HG03571 (cell line): Measurements from ENCODE around the gene TSPAN18.

Source experiments
- ATAC-seq: cut with Tn5 transposase; IDR thresholded peaks from one replicate; pipeline ENCODE4 v1.9.1; 2021; ENCODE audit not compliant: unreplicated experiment

Gene TSPAN18

DNA sequence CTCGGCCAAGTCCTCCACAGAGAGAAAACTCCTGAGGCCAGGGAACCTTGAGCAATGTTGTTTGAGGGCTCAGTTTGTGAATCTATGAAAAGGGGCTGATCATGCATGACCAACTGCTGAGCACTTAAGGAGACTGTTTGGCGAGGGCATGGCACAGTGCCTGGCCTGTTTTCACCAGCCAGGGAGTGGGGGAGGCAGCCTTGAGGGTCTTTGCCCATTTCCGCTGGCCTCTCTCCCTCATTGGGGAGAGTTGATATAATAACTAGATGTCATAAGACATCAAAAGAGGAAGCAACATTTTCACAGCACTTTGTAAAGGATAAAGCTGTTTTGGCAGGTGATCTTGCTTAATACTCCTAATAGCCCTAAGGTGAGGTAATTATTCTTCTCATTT is 113.3 kb downstream of the TSPAN18 start:
- ATAC-seq = no peak

DNA sequence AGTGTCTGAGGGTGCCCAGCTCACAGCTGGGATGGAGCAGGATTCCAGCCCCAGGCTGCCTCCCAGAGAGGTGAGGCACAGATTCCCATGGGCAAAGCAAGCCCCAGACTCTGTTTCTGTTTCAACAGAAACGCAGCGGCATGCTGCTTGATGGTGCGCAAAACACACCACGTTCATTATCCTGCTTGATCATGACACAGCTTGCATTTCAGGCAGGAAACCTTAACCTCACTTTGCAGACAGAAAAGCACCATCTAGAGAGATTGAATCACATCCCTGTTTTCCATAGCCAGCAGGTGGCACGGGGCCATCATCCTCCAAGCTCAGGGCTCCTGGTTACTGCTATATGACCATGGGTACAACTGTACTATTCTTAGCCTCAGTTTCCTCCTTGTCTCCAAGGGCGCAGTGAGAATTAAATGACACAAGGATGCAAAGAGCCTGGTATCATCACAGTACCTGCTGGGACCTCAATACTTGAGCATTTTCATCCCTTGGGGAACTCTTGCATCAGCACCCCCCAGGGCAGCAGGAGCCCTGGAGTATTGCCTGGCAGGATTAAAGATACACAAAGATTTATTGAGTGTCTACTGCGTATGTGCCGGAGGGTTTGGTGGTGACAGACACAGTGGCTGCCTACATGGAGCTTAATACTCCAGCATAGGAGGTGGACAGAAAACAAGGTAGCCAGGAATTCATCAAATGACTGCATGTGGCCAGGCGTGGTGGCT is 113.9 kb downstream of the TSPAN18 start:
- no peak for ATAC-seq

DNA sequence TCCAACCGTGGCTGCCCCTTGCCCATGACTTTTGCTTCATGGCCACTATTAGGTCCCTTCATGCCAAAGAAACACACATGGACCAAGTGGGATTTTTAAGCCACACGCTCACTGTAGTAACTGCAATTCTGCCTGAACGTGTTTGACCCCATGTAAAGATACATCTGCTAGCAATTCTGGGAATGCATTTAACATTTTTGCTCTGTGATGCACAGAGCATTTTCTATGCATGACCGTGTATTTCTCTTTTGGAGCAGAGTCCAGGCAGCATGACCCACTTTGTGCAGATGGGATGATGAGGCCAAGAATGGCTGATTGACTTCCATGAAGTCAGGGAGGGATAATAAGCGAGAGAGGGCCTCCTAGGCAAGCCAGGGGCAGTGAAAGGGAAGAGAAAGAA is 115.5 kb downstream of the TSPAN18 start:
- ATAC-seq = no peak

DNA sequence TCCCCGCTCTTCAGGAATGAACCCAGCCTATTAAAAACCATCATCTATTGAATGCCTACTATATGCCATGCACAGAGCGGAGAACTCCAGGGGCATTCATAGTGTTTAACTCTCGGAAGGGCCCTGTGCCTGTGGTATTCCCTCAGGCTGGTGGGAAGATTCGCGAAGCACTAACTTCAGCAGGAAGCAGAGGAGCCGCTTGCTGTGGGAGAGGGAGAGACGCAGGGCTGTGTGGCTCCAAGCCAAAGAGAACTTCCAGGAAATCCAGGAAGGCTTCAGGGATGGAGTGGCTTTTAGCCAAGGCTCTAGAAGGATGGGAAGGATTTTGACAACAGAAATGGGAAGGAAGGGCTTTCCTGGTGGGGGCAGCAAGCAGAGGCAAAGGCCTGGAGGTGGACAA is 120.1 kb downstream of the TSPAN18 start:
- ATAC-seq = no peak

DNA sequence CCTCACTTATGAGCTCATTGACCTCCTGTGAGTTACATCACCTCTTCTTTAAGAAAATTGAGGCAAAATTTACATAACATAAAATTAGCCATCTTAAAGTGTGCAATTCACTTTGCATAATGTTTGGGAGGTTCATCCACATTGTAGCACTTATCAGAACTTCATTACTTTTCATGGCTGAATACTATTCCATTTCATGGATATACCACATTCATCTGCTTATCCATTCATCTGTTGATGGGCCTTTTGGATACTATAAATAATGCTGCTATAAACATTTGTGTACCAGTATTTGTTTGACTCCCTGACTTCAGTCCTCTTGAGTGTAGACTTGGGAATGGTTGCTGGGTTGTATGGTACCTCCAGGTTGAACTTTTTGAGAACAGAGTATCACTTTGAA is 120.6 kb downstream of the TSPAN18 start:
- ATAC-seq = no peak

DNA sequence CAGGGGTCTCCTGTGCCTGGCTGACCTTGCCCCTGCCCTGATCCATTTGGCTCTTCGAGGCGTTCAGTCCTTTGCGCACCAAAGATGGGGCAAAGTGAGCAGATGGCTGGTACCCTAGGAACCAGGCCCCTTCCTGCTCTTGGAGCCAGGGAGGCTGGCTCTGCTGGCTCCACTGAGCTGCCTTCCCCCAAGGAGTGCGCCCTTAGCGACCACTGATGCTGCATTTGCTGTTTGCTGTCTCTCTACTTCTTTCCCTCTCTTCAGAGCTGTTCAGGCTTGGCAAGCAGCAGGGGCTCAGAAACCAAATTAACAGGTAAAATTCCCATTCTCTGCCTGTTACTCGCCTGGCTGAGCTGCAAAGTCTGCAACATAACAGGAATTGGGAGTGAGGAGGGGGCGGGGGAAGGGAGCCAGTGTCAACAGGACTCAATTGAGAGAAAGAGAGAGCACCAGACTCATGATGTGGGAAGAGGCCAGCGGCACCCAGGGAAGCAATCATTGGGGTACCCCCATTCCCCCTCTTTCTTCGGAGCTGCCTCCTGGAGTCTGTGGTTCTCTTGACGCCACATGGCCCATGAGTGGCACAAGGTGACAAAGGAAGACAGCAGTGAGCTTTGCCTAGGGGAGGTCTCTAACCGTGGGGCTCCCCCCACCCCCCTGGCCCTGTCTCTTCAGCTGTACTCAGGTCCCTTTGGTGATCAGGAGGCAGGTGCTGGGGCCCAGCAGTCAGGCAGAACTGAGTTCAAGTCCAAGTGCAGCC is 121.6 kb downstream of the TSPAN18 start:
- no peak for ATAC-seq

DNA sequence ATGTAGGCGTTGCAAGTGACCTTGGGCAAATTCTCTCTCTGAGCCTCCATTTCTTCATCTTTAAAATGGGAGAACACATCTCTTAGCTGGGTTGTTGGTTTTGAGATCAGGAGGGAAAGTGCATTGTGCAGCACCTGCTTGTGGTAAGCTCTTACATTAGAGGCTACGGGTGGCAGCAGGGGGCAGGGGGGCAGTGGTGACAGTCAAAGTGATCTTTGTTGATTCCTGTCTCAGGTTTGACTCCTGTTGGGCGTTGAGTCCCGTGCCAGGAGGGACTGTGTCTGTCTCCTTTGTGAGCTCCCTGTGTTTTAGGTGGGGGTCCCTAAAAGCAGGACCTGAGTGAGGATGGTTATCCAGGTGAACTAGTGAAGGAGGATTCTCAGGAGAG is 122.2 kb downstream of the TSPAN18 start:
- ATAC-seq = no peak

DNA sequence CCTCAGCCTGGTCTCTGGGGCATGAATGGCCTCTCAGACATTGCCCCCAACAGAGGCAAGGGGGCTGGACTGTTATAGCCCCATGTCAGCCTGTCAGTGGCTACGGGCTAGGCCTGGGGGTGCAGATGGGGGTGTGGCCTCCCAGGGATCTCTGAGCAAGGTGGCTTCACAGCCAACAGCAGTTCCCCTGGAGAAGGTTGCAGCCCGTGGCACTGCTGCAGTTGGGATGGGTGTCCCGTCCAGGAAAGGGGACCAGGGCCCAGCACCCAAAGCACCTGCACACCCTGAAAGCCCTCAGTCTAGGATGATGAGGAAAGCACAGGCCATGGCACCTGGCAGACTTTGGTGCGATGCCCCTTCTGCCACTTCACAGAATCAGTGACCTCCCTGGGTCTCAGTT is 122.7 kb downstream of the TSPAN18 start:
- no peak for ATAC-seq

DNA sequence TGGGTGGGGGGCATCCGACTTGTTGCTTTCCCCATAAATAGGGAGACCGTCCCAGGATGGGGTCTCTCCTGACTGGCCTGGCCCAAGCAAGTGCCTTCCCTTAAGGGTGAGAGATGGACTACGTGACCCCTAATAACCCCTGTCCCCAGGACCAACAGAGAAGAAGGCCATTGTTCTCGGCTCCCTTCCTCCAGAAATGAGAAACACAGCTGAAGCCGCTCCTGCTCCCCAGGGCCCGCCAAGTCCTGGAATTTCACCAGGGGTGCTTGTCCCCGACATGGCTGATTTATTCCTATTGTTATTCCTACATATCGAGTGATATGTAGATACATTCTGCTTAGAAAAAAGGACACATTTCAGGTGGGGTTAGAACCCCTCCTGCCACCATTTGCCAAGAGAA is 123.2 kb downstream of the TSPAN18 start:
- ATAC-seq = no peak

DNA sequence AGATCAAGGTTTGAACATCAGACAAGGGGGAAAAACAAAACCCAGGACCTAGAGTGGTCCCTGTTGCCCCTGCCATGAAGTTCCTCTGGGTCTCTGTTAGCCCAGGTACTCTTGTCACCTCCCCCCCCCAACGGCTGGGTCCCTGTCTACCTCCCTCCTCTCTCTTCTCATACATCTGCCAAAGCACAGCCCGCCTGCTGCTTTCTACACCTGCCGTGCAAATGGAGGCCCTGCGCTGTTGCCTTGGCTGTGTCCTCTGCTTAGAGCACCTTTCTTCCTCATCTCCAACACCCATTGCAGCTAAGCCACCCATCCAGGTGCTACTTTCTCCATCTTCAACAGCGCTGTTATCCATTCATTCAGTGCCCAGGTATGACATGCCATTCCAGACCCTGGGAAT is 124.7 kb downstream of the TSPAN18 start:
- no peak for ATAC-seq

DNA sequence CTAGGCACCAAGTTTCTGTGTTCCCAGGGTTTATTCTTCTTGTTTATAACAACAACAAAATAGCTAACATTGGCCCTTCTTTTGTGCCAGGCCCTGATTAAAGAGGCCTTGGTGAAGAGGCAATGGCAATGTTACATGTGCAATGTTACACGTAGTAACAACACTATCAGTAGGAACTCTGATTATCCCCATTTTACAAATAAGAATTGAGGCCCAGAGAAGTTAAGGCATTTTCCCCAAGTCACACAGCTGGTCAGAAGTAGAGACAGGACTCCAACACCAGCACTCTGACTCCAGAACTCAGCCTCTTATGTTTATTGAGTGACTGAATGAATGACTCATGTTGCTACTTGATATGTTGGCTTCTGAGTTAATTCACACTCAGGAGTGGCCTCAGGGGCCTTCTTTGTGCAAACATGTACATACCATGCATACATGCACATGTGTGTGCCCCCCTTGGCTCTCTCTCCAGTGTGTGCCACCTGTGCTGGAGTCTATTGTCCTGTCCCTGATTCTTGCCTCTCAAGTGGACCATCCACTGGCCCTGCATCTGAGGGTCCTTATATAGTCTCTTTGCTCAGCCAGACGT is 125.5 kb downstream of the TSPAN18 start:
- ATAC-seq = no peak

DNA sequence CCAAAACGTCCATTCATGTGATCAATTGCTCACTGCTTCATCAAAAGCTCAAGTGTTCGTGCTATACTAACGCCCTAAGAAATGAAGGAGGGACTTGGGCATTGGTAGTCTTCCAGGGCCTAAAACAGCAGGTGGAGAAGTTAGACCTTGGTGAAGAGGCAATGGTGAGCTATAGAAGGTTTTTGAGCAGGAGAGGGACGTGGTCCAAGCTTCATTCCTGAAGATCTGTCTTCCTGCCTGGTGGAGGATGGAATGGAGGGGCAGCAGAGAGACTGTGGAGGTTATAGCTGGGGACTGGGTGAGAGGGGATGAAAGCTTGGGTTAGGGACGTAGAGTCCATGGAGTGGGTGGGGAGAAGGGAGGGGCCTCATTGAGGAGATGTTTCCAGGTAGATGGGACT is 126.2 kb downstream of the TSPAN18 start:
- no peak for ATAC-seq

DNA sequence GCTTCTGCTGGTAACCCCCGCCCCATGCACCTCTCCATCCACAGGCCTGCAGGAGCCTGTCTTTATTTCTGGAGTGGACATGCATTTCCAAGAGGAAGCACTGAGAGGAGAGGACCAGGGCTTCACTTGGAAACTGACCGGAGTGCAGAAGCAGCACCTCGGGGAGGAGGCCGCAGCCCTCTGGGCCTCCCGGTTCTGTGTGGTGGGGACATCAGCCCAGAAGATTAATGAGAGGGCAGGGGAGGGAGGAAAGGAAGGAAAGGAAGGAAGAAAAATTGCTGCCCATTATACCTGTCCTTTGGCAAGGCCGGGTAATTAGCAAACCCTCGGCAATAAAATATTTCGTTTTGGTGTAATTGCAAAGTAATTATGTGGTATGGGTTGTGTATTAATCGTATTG is 126.9 kb downstream of the TSPAN18 start:
- ATAC-seq = no peak

DNA sequence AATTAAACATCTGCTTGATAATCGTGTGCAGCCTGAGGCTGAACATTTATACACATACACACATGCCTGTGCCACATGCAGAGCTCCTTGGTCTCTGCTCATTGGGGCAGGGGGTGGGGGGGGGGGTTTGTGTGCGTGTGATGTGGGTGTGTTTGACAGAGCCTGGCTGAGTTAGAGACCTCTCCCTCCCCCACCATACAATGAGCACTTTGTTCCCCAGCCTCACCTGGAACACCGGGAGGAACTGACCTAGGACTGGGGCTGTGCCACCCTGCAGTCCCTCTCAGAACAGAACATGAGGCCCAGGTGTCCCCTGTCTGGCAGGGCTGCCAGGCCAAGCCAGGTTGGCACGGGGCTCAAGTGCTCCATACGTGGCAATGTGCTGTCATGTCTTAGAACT is 127.3 kb downstream of the TSPAN18 start:
- no peak for ATAC-seq

DNA sequence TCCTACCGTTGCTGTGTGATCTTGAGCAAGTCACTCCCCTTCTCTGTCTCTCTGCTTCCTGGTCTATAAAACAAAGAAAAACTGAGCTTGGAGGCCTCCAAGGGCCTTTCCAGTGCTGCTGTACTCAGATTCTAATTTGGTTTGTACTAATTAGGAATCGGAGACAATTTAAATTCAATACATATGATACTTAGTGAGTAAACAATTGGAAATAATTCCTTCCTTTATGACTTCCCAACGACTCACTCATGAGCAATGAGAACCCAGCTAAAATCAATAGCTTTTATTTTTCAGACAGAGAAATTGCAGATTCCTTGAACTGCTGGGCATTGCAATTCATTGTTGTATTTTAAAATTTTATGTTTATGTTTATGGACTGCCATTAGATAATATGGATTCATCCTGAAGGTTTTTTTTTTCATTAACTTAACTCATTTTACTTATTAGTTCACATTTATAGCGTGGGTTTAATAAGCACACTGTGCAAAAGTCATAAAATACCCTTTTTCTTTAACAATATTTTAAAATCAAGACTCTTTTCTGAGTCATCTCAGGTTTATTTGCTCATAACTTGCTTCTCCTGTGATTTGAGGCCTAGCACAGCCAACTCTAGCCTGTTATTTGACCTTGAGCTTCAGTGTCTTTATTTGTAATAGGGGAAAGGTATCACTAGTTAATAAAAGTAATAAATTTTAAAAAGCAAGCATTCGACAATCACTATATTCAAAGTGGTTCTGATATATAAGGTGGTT is 128.2 kb downstream of the TSPAN18 start:
- ATAC-seq = no peak

DNA sequence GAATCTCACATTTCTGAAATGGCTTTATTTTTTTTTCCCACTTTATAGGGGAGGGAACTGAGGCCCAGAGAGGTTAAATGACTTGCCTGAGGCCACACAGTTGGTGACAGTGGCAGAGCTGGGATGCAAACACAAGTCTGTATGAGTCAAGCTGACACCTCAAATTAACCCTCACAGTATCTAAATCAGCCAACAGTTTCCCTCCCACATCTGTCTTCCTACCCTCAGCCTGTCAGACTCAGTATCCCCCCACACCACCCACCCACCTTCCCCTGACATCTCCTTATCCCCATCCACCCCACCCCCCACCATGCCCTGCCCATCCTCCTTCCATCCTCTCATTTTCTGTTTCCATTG is 128.7 kb downstream of the TSPAN18 start:
- ATAC-seq = no peak

DNA sequence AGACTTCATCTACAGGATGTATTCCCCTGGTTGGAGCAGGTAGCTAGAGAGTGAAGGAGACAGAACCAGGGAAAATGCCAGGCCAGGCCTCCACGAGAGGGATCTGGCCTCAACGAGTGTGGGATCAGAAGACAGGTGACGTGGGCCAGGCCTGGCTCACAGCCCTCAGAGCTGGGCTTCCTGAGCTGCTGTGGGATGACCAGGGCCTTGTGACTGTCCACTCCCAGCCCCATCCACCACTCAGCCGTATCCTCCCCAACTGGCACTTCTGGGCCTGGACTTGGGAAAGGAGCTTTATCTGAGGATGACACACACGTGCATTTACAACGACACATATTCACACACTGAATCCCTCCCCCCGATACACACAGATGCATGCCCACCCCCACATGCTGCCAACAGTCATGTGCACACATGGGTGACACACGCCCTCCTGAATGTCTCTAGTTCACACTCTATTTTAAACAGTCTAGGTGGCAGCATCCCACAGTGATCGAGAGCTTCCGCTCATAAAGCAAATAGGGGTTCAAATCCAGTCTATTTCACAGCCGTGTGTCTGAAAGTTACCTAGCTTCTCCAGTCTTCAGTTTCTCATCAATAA is 130.8 kb downstream of the TSPAN18 start:
- no peak for ATAC-seq

DNA sequence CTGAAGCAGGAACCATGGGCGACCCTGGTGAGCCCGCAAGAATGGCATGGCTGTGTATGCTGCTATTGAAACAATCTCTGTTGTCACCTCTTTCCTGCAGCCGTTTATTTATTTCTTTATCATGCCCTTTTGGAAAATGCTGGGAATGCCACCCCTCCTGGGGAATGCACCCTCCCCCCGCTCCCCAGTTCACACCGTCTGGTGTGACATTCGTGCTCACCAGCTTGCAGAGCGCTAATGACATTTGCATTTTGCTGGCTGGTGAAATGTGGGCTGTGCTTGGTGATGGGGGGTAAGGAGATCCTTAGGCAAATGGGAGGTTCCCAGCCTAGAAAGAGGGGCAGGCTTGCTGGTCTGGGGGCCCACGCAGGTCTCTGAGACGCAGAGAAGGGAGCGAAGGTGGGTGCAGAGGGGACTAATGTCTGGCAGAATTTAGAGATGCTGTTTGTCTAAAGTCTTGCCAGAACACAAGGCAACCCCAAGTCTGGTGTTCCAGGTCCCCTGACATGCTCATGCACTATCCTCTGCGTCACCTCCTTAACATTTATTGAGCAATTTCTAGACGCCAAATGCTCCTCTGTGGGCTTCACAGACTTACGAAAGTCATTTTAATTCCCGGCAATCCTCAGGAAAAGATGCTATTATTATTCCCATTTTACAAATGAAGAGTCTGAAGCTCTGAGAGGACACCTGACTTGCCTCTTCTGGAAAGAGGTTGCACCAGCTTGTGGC is 132.2 kb downstream of the TSPAN18 start:
- no peak for ATAC-seq

DNA sequence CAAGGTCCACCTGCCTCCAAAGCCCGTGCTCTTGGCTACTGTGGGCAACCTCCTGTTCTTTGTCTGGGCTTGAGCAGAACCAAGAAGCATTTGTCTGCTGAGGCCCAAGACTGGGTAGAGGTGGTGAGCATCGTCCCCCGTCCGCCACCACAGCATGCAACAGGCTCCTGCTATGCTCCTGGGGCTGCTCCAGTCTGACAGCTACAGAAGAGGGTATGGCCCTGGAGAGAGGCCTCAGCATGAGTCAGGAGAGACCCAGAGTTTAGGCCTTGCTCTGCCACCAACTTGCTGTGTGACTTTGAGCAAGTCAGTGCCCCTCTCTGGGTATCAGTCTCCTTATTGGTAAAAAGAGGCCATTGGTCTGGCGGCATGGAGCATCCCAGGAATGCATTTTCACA is 132.8 kb downstream of the TSPAN18 start:
- no peak for ATAC-seq

DNA sequence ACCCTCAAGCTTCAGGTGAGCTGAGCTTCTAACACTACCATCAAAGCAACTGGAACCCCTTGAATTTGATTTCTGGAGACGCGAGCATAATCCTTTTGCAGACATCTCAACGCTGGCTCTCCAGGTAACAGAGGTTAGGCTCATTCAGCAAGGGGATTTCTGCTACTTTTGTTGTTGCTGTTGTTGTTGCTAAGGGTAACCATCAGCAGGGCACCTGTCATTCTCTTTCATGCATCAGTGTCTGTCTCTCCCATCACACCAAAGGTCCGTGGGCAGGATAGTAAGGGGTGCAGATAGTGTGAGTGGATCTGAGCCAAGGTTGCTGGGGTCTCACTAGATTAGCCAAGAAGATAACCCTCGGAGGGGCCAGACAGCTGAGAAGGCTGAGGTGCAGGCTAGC is 133.6 kb downstream of the TSPAN18 start:
- no peak for ATAC-seq
